Endothelial cell of umbilical vein (primary cell): ENCODE results near the gene CSK.

Experiments used
- EZH2 ChIP-seq: IDR thresholded peaks from 2 replicates; pipeline ENCODE4 v1.6.1; 2012; ENCODE audit warnings: borderline replicate concordance, low read depth, mild to moderate bottlenecking, moderate library complexity, low read length, inconsistent platforms; ENCODE audit not compliant: severe bottlenecking
- FOS ChIP-seq: IDR thresholded peaks from 2 replicates; pipeline ENCODE4 v1.6.1; 2011; ENCODE audit warnings: mild to moderate bottlenecking, low read length, moderate library complexity, borderline replicate concordance; ENCODE audit not compliant: insufficient read depth
- GATA2 ChIP-seq: IDR thresholded peaks from 2 replicates; pipeline ENCODE4 v1.7.0; 2011; ENCODE audit warnings: low read depth, mild to moderate bottlenecking, moderate library complexity, mixed read lengths, low read length; ENCODE audit not compliant: insufficient read length, insufficient read depth
- JUN ChIP-seq: IDR thresholded peaks from 2 replicates; pipeline ENCODE4 v1.6.1; 2011; ENCODE audit warnings: borderline replicate concordance, low read depth; ENCODE audit not compliant: insufficient read length, insufficient read depth
- MYC ChIP-seq: IDR thresholded peaks from one replicate; pipeline ENCODE4 v1.6.1; 2011; ENCODE audit warnings: mild to moderate bottlenecking, low read depth, low read length
- POLR2A ChIP-seq: IDR thresholded peaks from 2 replicates; pipeline ENCODE4 v1.6.1; 2012; ENCODE audit warnings: low read depth, mild to moderate bottlenecking, control low read depth, low read length
- POLR2AphosphoS5 ChIP-seq: IDR thresholded peaks from 2 replicates; pipeline ENCODE4 v1.6.1; 2012; ENCODE audit warnings: low read depth, mild to moderate bottlenecking, control low read depth, low read length, moderate library complexity; ENCODE audit not compliant: insufficient read depth
- TF ChIP-seq, protein P1 (sequence below), 2 donors: IDR thresholded peaks; 1 replicate in 1 of 2; 2 replicates in 1 of 2; pipeline ENCODE4 v1.5.1; 2011; ENCODE audit warnings: low read length in 2 of 2, mild to moderate bottlenecking in 2 of 2, moderate library complexity in 2 of 2, control low read depth in 1 of 2, inconsistent platforms in 1 of 2, low read depth in 1 of 2; ENCODE audit not compliant: insufficient read depth in 1 of 2; ENCODE audit errors: extremely low read depth in 1 of 2
- TF ChIP-seq, protein P2 (sequence below): IDR thresholded peaks from 2 replicates; pipeline ENCODE4 v1.6.1; 2011; ENCODE audit not compliant: insufficient read depth, insufficient read length

DNA sequence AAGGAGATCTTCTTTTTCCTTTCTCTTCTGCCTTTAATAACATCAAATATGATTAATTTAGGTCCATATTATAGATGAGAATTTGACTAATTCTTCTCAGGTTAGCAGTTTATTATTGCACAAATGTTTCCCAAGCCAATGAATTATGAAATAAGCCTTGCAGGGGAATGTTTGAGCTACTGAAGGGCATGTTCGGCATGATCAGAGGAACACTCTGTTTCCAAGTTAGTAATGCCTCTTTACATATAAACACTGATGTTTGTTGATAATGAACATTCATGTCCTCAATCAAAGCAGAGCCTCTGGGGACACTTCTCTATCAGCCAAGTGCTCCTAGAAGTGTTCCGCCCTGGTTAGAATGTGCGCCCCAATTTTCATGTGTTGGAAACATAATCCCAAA is 46.6 kb upstream of the CSK start:
- TF ChIP-seq EZH2 (no peak), POLR2AphosphoS5 (no peak), POLR2A (no peak), FOS (no peak), GATA2 (no peak), JUN (no peak), MYC (no peak)
- TF ChIP-seq, protein P1, sequence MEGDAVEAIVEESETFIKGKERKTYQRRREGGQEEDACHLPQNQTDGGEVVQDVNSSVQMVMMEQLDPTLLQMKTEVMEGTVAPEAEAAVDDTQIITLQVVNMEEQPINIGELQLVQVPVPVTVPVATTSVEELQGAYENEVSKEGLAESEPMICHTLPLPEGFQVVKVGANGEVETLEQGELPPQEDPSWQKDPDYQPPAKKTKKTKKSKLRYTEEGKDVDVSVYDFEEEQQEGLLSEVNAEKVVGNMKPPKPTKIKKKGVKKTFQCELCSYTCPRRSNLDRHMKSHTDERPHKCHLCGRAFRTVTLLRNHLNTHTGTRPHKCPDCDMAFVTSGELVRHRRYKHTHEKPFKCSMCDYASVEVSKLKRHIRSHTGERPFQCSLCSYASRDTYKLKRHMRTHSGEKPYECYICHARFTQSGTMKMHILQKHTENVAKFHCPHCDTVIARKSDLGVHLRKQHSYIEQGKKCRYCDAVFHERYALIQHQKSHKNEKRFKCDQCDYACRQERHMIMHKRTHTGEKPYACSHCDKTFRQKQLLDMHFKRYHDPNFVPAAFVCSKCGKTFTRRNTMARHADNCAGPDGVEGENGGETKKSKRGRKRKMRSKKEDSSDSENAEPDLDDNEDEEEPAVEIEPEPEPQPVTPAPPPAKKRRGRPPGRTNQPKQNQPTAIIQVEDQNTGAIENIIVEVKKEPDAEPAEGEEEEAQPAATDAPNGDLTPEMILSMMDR (IDR thresholded peaks at IDR 0.05; ENCODE audit: extremely low read depth in 1 of 2, insufficient read depth in 1 of 2, low read depth in 1 of 2, low read length in 2 of 2), result no peak
- TF ChIP-seq, protein P2, sequence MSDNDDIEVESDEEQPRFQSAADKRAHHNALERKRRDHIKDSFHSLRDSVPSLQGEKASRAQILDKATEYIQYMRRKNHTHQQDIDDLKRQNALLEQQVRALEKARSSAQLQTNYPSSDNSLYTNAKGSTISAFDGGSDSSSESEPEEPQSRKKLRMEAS, result no peak
